HepG2 (cell line): ENCODE data around the gene B4GALT3. TPM values are rescaled to one million over a fixed set of nuclear protein-coding genes. Genes with fewer than 3 reads are reported as not detected.

ENCODE experiments used
- BRCA1 ChIP-seq: sonication (generic); formaldehyde crosslinking; IDR thresholded peaks from 2 replicates; pipeline ENCODE4 v1.4.0; 2020; ENCODE audit warnings: missing genetic modification reagents
- CBX2 ChIP-seq, 2 experiments: fragments of 200-600 bp in 1 of 2; sonication (generic); formaldehyde crosslinking in 1 of 2; IDR thresholded peaks; 2 replicates each; pipeline versions ENCODE4 v1.7.0 to v1.8.1; 2018 to 2022; ENCODE audit warnings: low read depth in 2 of 2, low read length in 1 of 2, mild to moderate bottlenecking in 1 of 2, missing genetic modification reagents in 1 of 2
- CSRNP2 ChIP-seq: sonication (generic); formaldehyde crosslinking; conservative IDR thresholded peaks from 2 replicates; pipeline ENCODE4 v1.8.0; 2022; ENCODE audit warnings: low read depth, missing genetic modification reagents
- ELK4 ChIP-seq: sonication (generic); formaldehyde crosslinking; IDR thresholded peaks from 2 replicates; pipeline ENCODE4 v1.9.0; 2021; ENCODE audit warnings: missing genetic modification reagents, borderline replicate concordance
- HNRNPK ChIP-seq: fragments of 200-400 bp; formaldehyde crosslinking; IDR thresholded peaks from 2 replicates; pipeline ENCODE4 v1.6.1; 2018; ENCODE audit warnings: low read length, low read depth, moderate library complexity, mild to moderate bottlenecking; ENCODE audit not compliant: poor library complexity, severe bottlenecking
- HOXA7 ChIP-seq: sonication (generic); formaldehyde crosslinking; IDR thresholded peaks from 2 replicates; pipeline ENCODE4 v1.8.1; 2022; ENCODE audit warnings: mild to moderate bottlenecking, missing genetic modification reagents, moderate library complexity
- KAT8 ChIP-seq: IDR thresholded peaks from 2 replicates; pipeline ENCODE4 v1.6.1; 2016; ENCODE audit warnings: missing genetic modification reagents, missing compliant biosample characterization
- PHB2 ChIP-seq: fragments of 450-650 bp; IDR thresholded peaks from 2 replicates; pipeline ENCODE4 v1.6.1; 2018; ENCODE audit not compliant: partially characterized antibody
- RAD21 ChIP-seq: fragments of 450-650 bp; formaldehyde crosslinking; IDR thresholded peaks from 2 replicates; pipeline ENCODE4 v1.5.0; 2020; ENCODE audit warnings: mild to moderate bottlenecking
- WIZ ChIP-seq: sonication (generic); formaldehyde crosslinking; IDR thresholded peaks from 2 replicates; pipeline ENCODE4 v1.5.1; 2020; ENCODE audit warnings: mild to moderate bottlenecking, missing genetic modification reagents
- YEATS4 ChIP-seq: sonication (generic); formaldehyde crosslinking; IDR thresholded peaks from 2 replicates; pipeline ENCODE4 v1.4.0; 2020; ENCODE audit warnings: missing genetic modification reagents, borderline replicate concordance
- ZNF234 ChIP-seq: sonication (generic); formaldehyde crosslinking; conservative IDR thresholded peaks from 2 replicates; pipeline ENCODE4 v1.5.1; 2020; ENCODE audit warnings: mild to moderate bottlenecking, missing genetic modification reagents
- ZNF329 ChIP-seq: sonication (generic); formaldehyde crosslinking; IDR thresholded peaks from 2 replicates; pipeline ENCODE4 v1.9.0; 2021; ENCODE audit warnings: low read depth, mild to moderate bottlenecking, missing genetic modification reagents
- ZNF382 ChIP-seq: sonication (generic); formaldehyde crosslinking; IDR thresholded peaks from 2 replicates; pipeline ENCODE4 v1.5.0; 2020; ENCODE audit warnings: missing genetic modification reagents, mild to moderate bottlenecking, borderline replicate concordance
- ZNF468 ChIP-seq: sonication (generic); formaldehyde crosslinking; IDR thresholded peaks from 2 replicates; pipeline ENCODE4 v1.8.0; 2022; ENCODE audit warnings: mild to moderate bottlenecking, moderate library complexity, missing genetic modification reagents
- ZNF569 ChIP-seq: sonication (generic); formaldehyde crosslinking; IDR thresholded peaks from 2 replicates; pipeline ENCODE4 v1.5.0; 2020; ENCODE audit warnings: mild to moderate bottlenecking, missing genetic modification reagents, moderate library complexity, borderline replicate concordance
- ZNF660 ChIP-seq: sonication (generic); formaldehyde crosslinking; IDR thresholded peaks from 2 replicates; pipeline ENCODE4 v1.5.1; 2020; ENCODE audit warnings: mild to moderate bottlenecking, low read depth, missing genetic modification reagents, borderline replicate concordance
- ZNF839 ChIP-seq: sonication (generic); formaldehyde crosslinking; IDR thresholded peaks from 2 replicates; pipeline ENCODE4 v1.4.0; 2020; ENCODE audit warnings: missing genetic modification reagents, mild to moderate bottlenecking, borderline replicate concordance
- polyA plus RNA-seq, 8 experiments: library from polyadenylated mRNA; depleted of rRNA in 3 of 8; stranded (reverse) in 7 of 8; unstranded in 1 of 8; fragments of >200 nt; fragmentation: Illumina TruSeq in 4 of 8; extraction: Trizol in 4 of 8; gene quantifications; 2 replicates each; pipeline versions ENCODE4 v1.2.1 to v1.2.3, GENCODE V29; 2011 to 2016; ENCODE audit warnings: low read depth in 4 of 8, missing spikeins in 1 of 8, mixed read lengths in 1 of 8; ENCODE audit not compliant: insufficient read depth in 1 of 8
- total RNA-seq, 5 experiments: library from RNA; depleted of rRNA; stranded (reverse); fragments of >200 nt; fragmentation: Illumina TruSeq; extraction: Trizol; gene quantifications; 2 replicates each; pipeline ENCODE4 v1.2.3, GENCODE V29; 2016; ENCODE audit warnings: low read depth in 1 of 5
- TF ChIP-seq, protein P1 (sequence below): sonication (generic); formaldehyde crosslinking; IDR thresholded peaks from 2 replicates; pipeline ENCODE4 v1.4.0; 2020; ENCODE audit warnings: mild to moderate bottlenecking, missing genetic modification reagents
- TF ChIP-seq, protein P2 (sequence below): IDR thresholded peaks from 2 replicates; pipeline ENCODE4 v1.6.1; 2016; ENCODE audit warnings: control low read depth
- TF ChIP-seq, protein P3 (sequence below): sonication (generic); formaldehyde crosslinking; IDR thresholded peaks from 2 replicates; pipeline ENCODE4 v1.8.1; 2023; ENCODE audit warnings: mild to moderate bottlenecking, missing genetic modification reagents

The B4GALT3 gene
- total and polyA plus RNA-seq, 2 of the 13 experiments (the other 11 are each of a cell fraction or from before 2014, with no cell fraction given), result 35.6 to 40.4 TPM

GRCh38 chr1:161177112-161177935 lies at the start of gene B4GALT3 (continued):
- TF ChIP-seq, protein P1, sequence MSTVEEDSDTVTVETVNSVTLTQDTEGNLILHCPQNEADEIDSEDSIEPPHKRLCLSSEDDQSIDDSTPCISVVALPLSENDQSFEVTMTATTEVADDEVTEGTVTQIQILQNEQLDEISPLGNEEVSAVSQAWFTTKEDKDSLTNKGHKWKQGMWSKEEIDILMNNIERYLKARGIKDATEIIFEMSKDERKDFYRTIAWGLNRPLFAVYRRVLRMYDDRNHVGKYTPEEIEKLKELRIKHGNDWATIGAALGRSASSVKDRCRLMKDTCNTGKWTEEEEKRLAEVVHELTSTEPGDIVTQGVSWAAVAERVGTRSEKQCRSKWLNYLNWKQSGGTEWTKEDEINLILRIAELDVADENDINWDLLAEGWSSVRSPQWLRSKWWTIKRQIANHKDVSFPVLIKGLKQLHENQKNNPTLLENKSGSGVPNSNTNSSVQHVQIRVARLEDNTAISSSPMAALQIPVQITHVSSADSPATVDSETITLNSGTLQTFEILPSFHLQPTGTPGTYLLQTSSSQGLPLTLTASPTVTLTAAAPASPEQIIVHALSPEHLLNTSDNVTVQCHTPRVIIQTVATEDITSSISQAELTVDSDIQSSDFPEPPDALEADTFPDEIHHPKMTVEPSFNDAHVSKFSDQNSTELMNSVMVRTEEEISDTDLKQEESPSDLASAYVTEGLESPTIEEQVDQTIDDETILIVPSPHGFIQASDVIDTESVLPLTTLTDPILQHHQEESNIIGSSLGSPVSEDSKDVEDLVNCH (CRISPR knock-in tag), result peak; percentile 88; the same call in 1 of the 2 replicates
- TF ChIP-seq YEATS4 (CRISPR knock-in tag), result peak; percentile 94
- TF ChIP-seq ZNF839, result no peak; the same call in 1 of the 2 replicates
- TF ChIP-seq, protein P2, sequence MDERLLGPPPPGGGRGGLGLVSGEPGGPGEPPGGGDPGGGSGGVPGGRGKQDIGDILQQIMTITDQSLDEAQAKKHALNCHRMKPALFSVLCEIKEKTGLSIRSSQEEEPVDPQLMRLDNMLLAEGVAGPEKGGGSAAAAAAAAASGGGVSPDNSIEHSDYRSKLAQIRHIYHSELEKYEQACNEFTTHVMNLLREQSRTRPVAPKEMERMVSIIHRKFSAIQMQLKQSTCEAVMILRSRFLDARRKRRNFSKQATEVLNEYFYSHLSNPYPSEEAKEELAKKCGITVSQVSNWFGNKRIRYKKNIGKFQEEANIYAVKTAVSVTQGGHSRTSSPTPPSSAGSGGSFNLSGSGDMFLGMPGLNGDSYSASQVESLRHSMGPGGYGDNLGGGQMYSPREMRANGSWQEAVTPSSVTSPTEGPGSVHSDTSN (CRISPR knock-in tag), result no peak
- no peak for TF ChIP-seq ZNF329 (CRISPR knock-in tag)
- TF ChIP-seq PHB2, result no peak
- no peak for TF ChIP-seq ELK4
- TF ChIP-seq CBX2 (IDR thresholded peaks at IDR 0.05; ENCODE audit: low read depth, low read length), result no peak
- no peak for TF ChIP-seq CBX2 (CRISPR knock-in tag; IDR thresholded peaks at IDR 0.05; ENCODE audit: low read depth)
- TF ChIP-seq, protein P3, sequence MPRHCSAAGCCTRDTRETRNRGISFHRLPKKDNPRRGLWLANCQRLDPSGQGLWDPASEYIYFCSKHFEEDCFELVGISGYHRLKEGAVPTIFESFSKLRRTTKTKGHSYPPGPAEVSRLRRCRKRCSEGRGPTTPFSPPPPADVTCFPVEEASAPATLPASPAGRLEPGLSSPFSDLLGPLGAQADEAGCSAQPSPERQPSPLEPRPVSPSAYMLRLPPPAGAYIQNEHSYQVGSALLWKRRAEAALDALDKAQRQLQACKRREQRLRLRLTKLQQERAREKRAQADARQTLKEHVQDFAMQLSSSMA (CRISPR knock-in tag), result peak; percentile 89
- no peak for TF ChIP-seq HNRNPK
- TF ChIP-seq RAD21, result peak; percentile 55
- TF ChIP-seq HOXA7 (CRISPR knock-in tag), result no peak
- TF ChIP-seq ZNF468 (CRISPR knock-in tag), result peak; percentile 47; the same call in 1 of the 2 replicates
- no peak for TF ChIP-seq CSRNP2 (CRISPR knock-in tag)
- TF ChIP-seq BRCA1 (CRISPR knock-in tag), result no peak
- no peak for TF ChIP-seq ZNF569 (CRISPR knock-in tag)
- 0 out of 2 replicates have a peak, but pooled peaks have one; percentile 35 for TF ChIP-seq ZNF234 (CRISPR knock-in tag)
- TF ChIP-seq ZNF660, result no peak
- no peak; the same call in 1 of the 2 replicates for TF ChIP-seq WIZ (CRISPR knock-in tag)
- TF ChIP-seq ZNF382, result no peak
- peak; percentile 81 for TF ChIP-seq KAT8 (CRISPR knock-in tag)
